Measurements from ENCODE around the gene SLC22A12. TPM values are rescaled to one million over a fixed set of nuclear protein-coding genes. Genes with fewer than 3 reads are reported as not detected.

SLC22A12 gene
- total RNA-seq, 1 donor from 2014 or later = not detected

GRCh38 chr11:64556721-64557250, 34.2 kb upstream of the SLC22A12 start:
- peaks cover 18% of the 10 kb centered on the region for H3K27me3 Mint-ChIP-seq (ENCODE audit: unreplicated experiment)

GRCh38 chr11:64558065-64558745, 32.8 kb upstream of the SLC22A12 start:
- H3K4me3 Mint-ChIP-seq (ENCODE audit: unreplicated experiment) = no peak overlapping the region
- no peaks in the 10 kb centered on the region for H3K9me3 Mint-ChIP-seq (ENCODE audit: unreplicated experiment)
- DNase-seq (ENCODE audit: extremely low spot score, unreplicated experiment) = no peak
- peaks cover 7% of the 10 kb centered on the region for H3K27me3 Mint-ChIP-seq (ENCODE audit: unreplicated experiment)
- no peak overlapping the region for H3K27ac Mint-ChIP-seq (ENCODE audit: unreplicated experiment)
- H3K36me3 Mint-ChIP-seq (ENCODE audit: unreplicated experiment) = no peaks in the 10 kb centered on the region
- TF ChIP-seq, protein P1, sequence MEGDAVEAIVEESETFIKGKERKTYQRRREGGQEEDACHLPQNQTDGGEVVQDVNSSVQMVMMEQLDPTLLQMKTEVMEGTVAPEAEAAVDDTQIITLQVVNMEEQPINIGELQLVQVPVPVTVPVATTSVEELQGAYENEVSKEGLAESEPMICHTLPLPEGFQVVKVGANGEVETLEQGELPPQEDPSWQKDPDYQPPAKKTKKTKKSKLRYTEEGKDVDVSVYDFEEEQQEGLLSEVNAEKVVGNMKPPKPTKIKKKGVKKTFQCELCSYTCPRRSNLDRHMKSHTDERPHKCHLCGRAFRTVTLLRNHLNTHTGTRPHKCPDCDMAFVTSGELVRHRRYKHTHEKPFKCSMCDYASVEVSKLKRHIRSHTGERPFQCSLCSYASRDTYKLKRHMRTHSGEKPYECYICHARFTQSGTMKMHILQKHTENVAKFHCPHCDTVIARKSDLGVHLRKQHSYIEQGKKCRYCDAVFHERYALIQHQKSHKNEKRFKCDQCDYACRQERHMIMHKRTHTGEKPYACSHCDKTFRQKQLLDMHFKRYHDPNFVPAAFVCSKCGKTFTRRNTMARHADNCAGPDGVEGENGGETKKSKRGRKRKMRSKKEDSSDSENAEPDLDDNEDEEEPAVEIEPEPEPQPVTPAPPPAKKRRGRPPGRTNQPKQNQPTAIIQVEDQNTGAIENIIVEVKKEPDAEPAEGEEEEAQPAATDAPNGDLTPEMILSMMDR (IDR thresholded peaks at IDR 0.05) = no peak
- H3K4me1 Mint-ChIP-seq (ENCODE audit: unreplicated experiment) = peaks cover 7% of the 10 kb centered on the region

More at GRCh38 chr11:64556721-64557250, 34.2 kb upstream of the SLC22A12 start:
- TF ChIP-seq, protein P1 (IDR thresholded peaks at IDR 0.05) = no peak
- Mint-ChIP-seq H3K27ac (ENCODE audit: unreplicated experiment) (no peak overlapping the region), H3K4me1 (ENCODE audit: unreplicated experiment) (peaks cover 7% of the 10 kb centered on the region), H3K4me3 (ENCODE audit: unreplicated experiment) (no peak overlapping the region), H3K9me3 (ENCODE audit: unreplicated experiment) (peaks cover 7% of the 10 kb centered on the region), H3K36me3 (ENCODE audit: unreplicated experiment) (no peaks in the 10 kb centered on the region)
- DNase-seq (ENCODE audit: extremely low spot score, unreplicated experiment) = no peak

DNA sequence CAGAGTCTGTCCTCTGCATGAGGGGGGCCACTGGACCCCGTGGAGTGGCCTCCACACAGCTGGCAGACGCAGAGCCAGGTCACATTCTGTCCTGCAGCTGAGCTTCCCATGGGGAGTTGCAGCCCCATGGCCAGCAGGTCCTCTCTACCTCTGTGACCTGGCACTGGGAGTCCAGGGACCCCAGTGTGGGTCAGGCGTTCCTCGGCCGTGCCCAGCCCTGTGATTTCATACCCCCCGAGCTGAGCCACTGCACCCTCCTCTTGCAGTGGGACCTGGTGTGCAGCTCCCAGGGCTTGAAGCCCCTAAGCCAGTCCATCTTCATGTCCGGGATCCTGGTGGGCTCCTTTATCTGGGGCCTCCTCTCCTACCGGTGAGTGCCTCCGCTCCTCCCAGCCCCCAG, 32.2 kb upstream of the SLC22A12 start:
- H3K27me3 Mint-ChIP-seq (ENCODE audit: unreplicated experiment) = peaks cover 7% of the 10 kb centered on the region
- H3K9me3 Mint-ChIP-seq (ENCODE audit: unreplicated experiment) = no peaks in the 10 kb centered on the region
- peaks cover 6% of the 10 kb centered on the region for H3K4me1 Mint-ChIP-seq (ENCODE audit: unreplicated experiment)
- H3K4me3 Mint-ChIP-seq (ENCODE audit: unreplicated experiment) = no peak overlapping the region
- no peak for DNase-seq (ENCODE audit: extremely low spot score, unreplicated experiment)
- H3K36me3 Mint-ChIP-seq (ENCODE audit: unreplicated experiment) = no peaks in the 10 kb centered on the region
- TF ChIP-seq, protein P1 (IDR thresholded peaks at IDR 0.05) = no peak
- no peak overlapping the region for H3K27ac Mint-ChIP-seq (ENCODE audit: unreplicated experiment)

DNA sequence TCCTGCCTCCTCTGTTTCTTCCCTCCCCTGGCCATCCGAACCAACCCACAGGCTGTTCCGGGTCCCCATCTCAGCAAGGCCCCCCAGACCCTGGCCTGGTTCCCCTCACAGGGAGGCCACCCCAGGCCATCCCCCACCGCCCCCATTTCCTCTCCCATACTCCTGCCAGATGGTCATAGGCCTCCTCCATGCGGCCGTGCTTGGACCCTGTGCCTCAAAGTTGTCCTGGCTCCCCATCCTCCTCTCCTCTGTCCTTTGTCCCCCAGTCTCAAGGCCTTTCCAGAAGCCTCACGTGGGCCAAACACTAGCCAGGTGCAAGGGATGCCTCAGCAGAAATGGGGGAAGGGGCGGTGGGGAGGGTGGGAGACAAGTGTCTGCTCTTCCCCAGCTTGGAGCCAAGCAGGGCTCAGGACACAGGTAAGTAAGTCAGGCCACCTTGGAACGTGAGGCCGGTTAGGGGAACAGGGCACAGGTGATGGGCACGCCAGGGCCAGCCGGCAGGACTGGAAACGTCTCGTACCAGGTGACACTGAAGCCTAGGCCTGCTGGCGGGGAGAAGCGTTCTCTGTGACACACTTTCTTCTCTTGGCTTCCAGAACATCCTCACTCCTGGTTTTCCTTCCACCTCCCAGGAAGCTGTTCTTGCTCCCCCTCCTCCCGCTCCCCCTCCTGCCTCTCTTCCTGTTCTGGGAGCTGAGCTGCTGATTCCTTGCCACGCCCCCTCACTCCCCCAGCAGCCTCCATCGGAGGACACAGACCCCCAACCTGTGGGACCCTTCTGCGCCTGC, 31.5 kb upstream of the SLC22A12 start:
- peaks cover 6% of the 10 kb centered on the region for H3K4me1 Mint-ChIP-seq (ENCODE audit: unreplicated experiment)
- H3K36me3 Mint-ChIP-seq (ENCODE audit: unreplicated experiment) = no peaks in the 10 kb centered on the region
- H3K27ac Mint-ChIP-seq (ENCODE audit: unreplicated experiment) = no peak overlapping the region
- H3K4me3 Mint-ChIP-seq (ENCODE audit: unreplicated experiment) = no peak overlapping the region
- no peaks in the 10 kb centered on the region for H3K9me3 Mint-ChIP-seq (ENCODE audit: unreplicated experiment)
- peaks cover 8% of the 10 kb centered on the region for H3K27me3 Mint-ChIP-seq (ENCODE audit: unreplicated experiment)
- no peak for DNase-seq (ENCODE audit: extremely low spot score, unreplicated experiment)
- TF ChIP-seq, protein P1 (IDR thresholded peaks at IDR 0.05) = no peak
